Colon (tissue), 2 donors: ENCODE results near the gene GAL3ST1.
"Not testable (repeated sequence)": the region's sequence is repeated elsewhere in the genome, so short reads cannot be mapped to it uniquely, and the experiment has no call there.

Experiments
- FAIRE-seq: peaks from 2 replicates; lab custom pipeline; 2012; peaks lifted over from hg19 to GRCh38; lab: Jason Lieb, UNC
- donor health status: control.
- donor health status: control.

The GAL3ST1 gene

DNA sequence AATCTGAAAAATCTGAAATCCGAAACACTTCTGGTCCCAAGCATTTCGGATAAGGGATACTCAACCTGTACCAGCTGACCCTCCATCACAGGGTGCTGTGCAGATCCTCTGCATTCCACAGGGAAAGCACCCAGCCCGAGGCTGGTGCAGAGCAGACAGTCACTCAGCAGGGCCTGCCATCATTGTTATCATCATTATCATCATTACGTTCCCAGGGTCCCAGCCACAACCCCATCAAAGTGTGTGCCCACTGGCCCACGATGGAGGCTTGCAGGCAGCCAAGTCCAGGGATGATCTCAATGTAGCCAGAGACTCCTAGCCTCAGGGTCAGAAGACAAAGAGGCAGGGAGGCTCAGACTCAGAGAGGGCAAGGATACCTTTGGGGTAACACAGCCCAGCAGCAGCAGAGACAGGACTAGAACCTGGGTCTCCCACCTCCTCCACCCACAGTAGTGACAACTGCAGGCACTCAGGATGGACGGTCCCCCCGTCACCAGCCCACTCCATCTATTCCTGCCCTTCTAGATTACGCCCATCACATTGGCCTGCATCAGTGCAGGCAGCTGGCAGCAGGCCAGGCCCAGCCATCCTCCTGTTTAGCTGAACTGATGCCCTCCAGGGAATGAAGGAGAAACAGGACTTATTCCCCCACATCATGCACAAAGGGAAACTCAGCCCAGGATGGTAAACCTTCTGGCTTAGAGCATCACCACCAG lies 10.3 kb downstream of the GAL3ST1 start:
- FAIRE-seq: no peak

DNA sequence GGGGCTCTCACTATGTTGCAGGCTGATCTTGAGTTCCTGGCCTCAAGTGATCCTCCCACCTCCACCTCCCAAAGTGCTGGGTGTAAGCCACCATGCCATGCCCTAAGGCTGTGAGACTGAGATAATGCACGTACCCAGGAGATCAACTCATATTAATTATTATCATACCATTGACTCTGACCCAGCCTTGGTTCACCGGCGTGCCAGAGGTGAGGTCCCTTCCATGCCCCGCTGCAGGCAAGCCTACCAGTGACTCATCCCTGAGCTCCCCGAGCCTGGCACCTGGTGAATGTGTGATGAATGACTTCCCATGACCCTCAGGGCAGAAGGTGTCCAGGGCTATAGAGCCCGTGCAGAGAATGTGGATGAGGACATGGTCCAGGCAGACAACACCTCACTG lies 12.1 kb downstream of the GAL3ST1 start:
- FAIRE-seq: no peak

DNA sequence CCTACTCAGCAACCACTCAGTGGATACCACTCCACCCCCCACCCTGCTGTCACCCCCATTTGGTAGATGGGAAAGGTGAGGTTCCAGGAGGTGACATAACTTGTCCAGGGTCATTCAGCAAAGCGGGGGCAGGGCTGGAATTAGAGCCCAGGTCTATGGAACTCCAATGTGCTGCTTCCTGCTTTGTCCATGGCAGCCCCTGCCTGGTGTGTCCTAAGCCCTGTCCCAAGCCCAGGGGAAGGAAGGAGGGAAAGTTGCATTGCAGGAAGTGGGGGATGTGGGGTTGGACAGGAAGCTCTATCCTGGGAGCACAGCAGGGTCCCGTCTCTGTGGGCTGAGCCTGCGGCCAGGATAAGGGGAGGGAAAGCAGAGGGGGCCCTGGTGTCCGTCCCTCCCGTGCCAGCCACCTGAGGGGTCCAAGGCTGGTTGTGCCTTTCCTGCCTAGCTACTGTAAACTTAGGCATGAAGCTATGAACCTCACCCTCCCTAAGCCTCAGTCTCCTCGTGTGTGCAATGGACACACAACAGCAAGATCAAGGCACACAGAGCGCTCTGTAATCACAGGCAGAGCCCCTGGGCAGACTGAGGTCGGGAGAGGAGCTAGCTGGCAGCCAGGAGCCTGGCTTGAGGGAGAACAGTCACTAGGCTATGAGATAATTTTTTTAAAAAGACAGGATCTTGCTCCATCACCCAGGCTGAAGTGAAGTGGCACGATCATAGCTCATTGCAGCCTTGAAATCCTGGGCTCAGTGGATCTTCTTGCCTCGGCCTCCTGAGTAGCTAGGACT lies 12.9 kb downstream of the GAL3ST1 start:
- FAIRE-seq: no peak

DNA sequence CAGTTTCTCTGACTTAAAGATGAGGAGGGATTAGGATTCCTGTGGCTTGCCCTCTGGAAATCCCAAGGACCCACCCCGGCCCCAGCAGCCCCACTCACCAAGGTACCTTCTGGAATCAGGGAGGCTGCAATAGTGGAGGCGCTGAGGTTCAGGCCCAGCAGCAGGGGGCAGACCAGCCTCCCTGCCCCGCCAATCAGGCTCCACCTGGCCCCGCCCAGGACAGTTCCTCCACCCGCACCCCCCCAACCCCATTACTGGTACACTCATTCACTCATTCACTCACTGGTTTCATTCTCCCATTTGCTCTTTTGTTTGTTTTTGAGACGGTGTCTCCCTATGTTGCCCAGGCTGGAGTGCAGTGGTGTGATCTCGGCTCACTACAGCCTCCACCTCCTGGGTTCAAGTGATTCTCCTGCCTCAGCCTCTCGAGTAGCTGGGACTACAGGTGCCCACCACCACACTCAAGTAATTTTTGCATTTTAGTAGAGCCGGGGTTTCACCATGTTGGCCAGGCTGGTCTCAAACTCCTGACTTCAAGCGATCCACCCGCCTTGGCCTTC lies 13.7 kb downstream of the GAL3ST1 start:
- FAIRE-seq: not testable (repeated sequence)

DNA sequence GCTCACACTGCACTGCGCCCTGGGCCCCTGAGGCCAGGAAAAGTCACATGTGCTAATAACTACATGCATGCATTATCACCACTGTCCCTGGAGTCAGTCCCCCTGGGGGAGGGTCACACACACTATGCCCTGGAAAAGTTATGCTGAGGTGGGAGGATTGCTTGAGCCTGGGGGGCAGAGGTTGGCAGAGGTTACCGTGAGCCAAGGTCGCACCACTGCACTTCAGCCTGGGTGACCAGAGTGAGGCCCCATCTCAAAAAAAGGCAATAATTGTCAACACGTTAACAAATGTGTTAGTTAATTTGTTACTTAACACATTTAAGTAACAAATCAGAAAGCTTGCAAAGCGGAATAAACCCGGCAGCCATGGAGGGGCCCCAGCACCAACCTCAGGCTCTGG lies 14.6 kb downstream of the GAL3ST1 start:
- no peak for FAIRE-seq

DNA sequence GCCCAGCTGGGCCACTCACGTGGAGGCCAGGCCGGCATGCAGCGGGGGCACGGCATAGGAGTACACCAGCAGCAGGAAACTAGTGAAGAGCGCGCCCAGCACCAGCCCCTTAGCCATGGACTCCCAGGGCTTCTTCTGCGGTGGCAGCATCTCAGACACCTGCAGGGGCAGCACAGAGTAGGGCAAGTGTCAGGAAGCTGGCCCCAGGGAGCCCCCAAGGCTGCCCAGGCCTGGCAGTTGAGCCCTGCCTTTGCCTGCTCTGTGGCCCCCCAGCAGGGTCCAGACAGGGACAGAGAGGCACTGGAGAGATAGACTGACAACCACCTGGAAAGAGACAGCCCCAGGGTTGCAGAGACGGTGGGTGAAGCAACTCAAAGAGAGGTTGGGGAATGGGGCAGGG lies 17.2 kb downstream of the GAL3ST1 start:
- FAIRE-seq: no peak

DNA sequence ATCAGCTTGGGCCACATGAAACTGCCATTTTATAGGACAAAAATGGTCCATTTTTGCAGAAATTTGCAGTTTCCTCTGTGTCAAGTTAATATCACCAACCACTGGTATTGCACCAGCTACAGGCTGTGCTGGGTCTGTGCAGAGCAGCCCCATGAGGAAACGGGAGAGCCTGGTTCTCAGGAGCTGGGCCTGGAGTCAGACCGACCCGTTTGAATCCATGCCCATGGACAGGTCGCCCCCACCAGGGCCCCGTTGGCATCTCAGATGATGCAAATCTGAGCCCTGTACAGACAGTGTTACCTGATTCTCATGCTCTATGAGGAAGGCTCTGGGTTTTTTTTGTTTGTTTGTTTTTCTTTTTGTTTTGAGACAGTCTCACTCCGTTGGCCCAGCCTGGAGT lies 18.1 kb downstream of the GAL3ST1 start:
- no peak for FAIRE-seq

DNA sequence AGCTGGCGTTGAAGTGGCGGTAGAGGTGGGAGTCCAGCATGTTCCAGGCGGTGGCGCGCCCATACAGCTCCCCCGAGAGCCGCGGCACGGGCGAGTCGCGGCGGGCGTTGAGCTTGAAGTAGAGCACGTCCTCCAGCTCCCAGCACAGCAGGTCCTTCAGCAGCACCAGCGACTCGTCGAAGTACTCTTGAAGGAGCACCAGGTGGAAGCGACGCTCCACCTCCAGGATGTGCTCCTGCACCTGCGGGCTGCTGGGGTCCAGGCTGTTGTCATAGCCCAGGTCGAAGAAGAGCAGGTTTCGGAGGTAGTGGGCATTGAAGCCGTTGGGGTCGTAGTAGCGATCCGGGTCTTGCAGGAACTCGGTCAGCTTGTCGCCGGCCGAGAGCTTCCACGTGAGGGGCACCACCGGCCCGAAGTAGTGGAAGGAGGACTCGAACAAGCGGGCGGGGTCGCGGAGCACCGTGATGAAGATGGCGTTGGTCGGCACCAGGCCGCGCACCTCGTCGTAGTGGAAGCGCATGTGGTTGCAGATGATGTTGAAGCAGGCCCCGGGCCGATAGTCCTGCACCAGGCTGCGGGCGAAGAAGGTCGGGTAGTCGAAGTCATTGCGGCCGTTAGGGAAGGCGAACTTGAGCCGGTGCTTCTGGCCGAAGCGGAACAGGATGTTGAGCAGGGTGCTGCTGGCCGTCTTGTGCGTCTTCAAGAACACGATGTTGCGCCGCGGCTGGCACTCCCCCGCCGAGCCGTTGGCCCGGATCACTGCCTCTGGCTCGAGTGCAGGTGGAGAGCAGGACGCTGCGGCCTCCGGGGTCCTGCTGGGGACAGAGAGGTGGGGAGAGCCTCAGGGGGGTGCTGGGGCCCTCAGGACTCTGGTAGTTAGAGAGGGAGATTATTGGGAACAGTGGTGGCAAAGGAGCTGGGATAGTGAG lies 18.9 kb downstream of the GAL3ST1 start:
- no peak for FAIRE-seq

DNA sequence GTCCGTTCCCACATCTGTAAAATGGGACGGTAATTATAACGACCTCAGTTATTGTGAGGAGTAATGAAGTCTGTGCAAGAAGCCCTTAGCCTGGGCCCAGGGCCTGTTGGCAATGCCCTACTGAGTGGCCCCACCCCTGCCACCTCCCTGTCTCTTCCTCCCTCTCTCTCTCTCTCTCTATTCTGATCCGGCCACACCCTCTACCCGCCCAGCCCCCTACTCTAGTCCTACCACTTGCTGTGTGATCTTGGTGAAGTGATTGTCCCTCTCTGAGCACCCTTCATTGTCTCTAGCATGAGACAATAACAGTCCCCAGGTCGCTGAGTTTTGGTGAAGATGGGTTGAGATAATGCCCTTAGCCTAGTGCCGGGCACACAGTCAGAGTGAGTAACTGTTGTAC lies 20.5 kb downstream of the GAL3ST1 start:
- FAIRE-seq: no peak

DNA sequence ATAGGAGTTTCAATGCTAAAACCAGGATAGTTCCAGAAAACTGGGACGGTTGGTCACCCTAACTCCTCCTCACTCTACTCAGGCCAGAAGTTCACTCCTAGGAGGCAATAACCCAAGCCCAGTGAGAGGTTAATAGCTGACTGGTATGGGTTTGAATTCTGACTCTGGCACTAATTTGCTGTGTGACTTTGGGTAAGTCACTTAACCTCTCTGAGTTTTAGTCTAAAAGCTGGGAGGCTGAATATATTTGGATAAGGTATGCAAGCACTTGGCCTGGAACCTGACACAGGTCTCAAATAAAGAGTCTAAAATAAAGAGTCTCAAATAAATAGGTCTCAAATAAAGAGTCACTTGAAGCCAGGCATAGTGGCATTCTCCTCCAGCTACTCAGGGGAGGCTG lies 21.7 kb downstream of the GAL3ST1 start:
- FAIRE-seq: no peak

DNA sequence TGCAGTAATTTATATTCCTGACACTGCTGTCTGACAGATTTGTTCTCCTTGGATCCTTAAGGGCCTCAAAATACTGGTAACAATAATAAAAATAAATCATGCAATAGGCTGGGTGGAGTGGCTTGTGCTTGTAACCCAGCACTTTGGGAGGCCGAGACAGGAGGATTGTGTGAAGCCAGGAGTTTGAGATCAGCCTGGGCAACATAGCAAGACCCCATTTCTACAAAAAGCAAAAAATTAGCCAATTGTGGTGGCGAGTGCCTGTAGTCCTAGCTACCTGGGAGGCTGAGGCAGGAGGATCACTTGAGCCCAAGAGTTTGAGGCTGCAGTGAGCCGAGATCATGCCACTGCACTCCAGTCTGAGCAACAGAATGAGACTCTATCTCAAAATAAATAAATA lies 22.7 kb downstream of the GAL3ST1 start:
- FAIRE-seq: not testable (repeated sequence)

DNA sequence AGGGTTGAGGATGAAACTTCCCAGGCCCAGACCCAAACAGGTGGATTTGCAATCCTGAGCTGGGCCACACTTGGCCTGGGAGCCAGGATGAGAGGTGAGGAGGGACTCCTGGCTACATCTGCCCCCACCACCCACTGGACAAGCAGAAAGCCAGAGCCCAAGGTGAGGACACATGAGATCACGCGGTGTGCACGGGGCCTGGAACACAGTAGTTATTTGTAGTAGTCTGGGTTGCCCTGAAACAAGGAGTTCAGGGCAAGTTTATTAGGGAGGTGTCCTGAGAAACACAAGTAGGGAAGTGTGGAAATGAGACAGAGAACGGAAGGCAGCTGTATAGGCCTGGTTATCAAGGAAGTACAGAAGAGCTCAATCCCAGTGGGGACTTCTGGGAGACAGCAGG lies 27.3 kb downstream of the GAL3ST1 start:
- no peak for FAIRE-seq

DNA sequence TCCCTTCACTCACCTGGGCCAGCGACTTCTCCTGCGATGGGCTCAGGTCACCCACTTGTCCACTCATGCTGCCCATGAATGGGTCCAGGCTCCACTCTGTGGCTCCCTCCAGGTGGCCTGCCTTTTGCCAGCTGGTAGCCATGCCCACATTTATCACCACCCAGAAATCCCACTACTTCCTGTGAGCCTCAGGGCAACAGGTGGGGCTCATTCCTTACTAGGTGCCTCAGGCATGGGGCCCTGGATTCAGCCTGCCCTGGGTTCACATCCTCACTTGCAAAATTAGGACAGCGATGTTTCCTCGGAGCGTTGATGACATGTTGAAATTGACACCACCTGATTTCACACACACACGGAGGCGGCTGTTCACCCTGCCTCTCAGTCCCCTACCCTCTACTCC lies 27.8 kb downstream of the GAL3ST1 start, which contains the start of gene SEC14L6:
Gene SEC14L6, minus strand, starts transcription at position 126 of the 400 bp plus-strand sequence. Its CDS starts 59 bp downstream, at position 67.
- no peak for FAIRE-seq

DNA sequence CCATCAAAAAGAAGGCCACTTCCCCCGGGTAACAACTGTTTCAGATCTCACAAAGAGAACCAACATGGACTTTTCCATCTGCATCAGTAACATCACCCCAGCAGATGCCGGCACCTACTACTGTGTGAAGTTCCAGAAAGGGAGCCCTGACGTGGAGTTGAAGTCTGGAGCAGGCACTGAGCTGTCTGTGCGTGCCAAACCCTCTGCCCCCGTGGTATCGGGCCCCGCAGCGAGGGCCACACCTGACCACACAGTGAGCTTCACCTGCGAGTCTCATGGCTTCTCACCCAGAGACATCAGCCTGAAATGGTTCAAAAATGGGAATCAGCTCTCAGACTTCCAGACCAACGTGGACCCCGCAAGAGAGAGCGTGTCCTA lies 31.7 kb downstream of the GAL3ST1 start:
- FAIRE-seq: no peak

DNA sequence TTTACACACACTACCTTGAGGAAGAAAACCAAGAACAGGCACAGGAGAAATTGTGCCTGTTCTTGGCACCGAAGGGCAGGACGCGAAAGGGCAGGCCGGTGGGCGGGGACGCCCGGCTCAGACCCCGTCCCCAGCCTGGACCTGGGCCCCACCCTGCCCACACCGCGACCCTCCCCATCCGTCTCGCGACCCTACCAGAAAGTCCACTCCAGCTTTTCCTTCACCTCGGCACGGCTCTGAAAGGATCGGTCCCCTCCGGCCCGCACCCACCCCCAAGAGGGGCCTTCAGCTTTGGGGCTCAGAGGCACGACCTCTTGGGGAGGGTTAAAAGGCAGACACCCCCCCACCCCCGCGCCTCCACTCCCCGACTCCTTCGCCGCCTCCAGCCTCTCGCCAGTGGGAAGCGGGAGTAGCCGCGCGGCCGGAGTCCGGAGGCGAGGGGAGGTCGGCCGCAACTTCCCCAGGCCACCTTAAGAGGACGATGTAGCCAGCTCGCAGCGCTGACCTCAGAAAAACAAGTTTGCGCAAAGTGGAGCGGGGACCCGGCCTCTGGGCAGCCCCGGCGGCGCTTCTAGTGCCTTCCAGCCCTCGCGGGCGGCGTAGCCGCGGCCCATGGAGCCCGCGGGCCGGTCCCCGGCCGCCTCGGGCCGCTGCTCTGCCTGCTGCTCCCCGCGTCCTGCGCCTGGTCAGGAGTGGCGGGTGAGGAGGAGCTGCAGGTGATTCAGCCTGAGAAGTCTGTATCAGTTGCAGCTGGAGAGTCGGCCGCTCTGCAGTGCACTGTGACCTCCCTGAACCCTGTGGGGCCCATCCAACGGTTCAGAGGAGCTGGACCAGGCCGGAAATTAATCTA lies 32.3 kb downstream of the GAL3ST1 start:
- no peak for FAIRE-seq

DNA sequence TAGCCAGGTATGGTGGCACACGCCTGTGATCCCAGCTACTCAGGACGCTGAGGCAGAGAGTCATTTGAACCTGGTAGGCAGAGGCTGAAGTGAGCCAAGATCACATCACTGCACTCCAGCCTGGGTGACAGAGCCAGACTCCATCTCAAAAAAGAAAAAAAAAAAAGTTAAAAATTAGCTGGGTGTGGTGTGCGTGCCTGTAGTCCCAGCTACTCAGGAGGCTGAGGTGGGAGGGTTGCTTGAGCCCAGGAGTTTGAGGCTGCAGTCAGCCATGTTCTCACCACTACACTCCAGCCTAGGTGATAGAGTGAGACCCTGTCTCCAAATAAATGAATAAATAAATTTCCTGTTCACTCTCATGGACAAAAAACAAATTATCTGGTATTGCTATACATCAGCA lies 33.0 kb downstream of the GAL3ST1 start:
- not testable (repeated sequence) for FAIRE-seq

DNA sequence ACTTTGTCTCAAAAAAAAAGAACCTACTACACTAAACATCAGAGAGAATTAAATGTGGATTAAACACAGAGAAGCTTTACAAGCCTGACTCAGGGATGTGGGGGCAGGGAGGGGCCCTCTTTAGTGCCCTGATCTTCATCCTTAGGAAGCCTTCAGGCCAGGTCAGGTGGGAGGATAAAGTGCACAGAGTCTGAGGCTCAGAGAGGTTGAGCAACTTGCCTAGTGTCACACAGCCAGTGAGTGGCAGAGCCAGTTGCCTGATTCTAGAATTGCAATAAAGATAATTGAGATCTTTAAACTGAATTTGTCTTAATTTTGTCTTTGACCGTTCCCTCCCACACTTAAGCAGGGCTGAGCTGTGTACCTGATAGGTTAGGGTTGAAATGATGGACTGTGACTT lies 35.1 kb downstream of the GAL3ST1 start:
- no peak for FAIRE-seq

DNA sequence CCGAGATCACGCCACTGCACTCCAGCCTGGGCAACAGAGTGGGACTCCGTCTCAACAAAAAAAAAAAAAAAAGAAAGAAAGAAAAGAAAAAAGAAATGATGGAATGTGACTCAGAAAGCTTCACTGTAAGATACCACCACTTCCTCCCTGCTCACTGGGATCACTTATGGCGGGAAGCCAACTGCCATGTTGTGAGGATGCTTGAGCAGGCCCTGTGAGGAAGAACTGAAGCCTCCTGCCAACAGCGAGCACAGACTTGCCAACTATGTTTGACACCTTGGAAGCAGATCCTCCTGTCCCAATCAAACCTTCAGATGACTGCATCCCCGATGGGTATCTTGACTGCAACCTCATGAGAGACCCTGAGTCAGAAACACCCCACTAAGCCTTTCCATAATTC lies 36.2 kb downstream of the GAL3ST1 start:
- no peak for FAIRE-seq

DNA sequence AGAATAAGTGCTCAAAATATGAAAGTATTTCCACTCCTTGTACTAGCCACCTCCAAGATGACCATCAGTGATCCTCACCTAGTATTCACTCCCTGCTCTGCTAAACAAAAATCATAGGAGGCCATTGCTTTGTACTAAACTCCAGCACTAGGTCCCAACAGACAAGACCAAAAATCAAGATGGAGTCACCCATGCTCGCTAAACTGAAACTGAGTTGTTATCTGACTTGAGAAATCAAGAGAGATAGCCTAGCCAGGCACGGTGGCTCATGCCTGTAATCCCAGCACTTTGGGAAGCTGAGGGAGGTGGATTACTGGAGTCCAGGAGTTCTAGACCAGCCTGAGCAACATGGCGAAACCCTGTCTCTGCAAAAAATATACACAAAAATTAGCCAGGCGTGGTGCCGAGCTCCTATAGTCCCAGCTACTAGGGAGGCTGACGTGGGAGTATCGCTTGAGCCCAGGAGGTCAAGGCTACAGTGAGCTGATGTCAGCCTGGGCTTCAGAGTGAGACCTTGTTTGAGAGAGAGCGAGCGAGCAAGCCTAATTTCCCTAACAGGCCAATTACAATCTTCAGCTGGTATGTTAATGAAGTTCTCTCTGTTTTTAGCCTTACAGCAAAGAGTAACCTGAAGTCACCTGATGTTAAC lies 37.3 kb downstream of the GAL3ST1 start:
- no peak for FAIRE-seq

DNA sequence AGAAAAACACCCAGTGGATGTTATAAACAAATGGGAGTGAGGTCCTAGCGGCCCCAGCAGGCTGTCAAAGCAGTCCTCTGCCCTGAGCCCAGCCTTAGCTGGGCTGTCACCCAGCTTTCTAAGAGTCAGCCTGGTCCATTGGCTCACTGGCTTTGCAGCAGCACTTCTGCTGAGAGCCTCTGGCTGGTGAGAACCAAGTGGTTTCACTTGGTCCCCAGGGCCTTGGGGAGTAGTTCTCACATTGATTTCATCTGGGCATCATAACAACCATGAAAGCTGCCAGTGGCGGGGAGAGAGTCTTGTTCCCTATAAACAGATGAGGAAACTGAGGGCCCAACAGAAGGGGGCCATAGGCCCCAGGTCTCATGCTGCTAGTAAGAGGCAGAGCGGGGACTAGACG lies 39.3 kb downstream of the GAL3ST1 start:
- no peak for FAIRE-seq
